Panc1 (cell line): ENCODE data around the gene OR2H2. TPM values are rescaled to one million over a fixed set of nuclear protein-coding genes. Genes with fewer than 3 reads are reported as not detected.

Source experiments
- ATAC-seq: fragments of 200-7000 bp; cut with Tn5 transposase; 2 replicates; pipeline ENCODE4 v1.9.1; 2020; ENCODE audit warnings: mild to moderate bottlenecking, moderate library complexity
- BruUV-seq: library from RNA; stranded (reverse); fragments of 400-500 nt; replicated peaks from 2 replicates; lab custom pipeline; 2021; lab: Mats Ljungman, UMichigan
- CTCF ChIA-PET: fragments of 300-600 bp; sonication (Branson Sonifier 250); formaldehyde crosslinking; loops from one replicate; lab custom pipeline; 2022; ENCODE audit warnings: antibody characterized with exemption; lab: Charles Lee
- POLR2A ChIA-PET: fragments of 300-600 bp; sonication (Branson Sonifier 250); formaldehyde crosslinking; loops from one replicate; lab custom pipeline; 2022; ENCODE audit warnings: antibody characterized with exemption; lab: Charles Lee
- DNase-seq: peaks from one replicate; pipeline ENCODE4 v3.0.0-alpha.2; 2010; ENCODE audit warnings: low read depth, low spot score
- H3K27ac ChIP-seq: 2 replicates; pipeline ENCODE4 v1.5.1; 2011; ENCODE audit warnings: mild to moderate bottlenecking, low read length, inconsistent platforms
- H3K27me3 ChIP-seq: fragments of 200-500 bp; sonication (Bioruptor generic); 2 replicates; pipeline ENCODE4 v1.6.0; 2014; ENCODE audit warnings: low read length, inconsistent platforms; ENCODE audit not compliant: control insufficient read depth, insufficient read depth
- H3K36me3 ChIP-seq: fragments of 200-500 bp; sonication (Bioruptor generic); 2 replicates; pipeline ENCODE4 v1.5.1; 2014; ENCODE audit warnings: inconsistent platforms, mild to moderate bottlenecking, low read length, moderate library complexity; ENCODE audit not compliant: control insufficient read depth, insufficient read depth
- H3K4me1 ChIP-seq: 2 replicates; pipeline ENCODE4 v1.5.1; 2011; ENCODE audit warnings: inconsistent platforms, mild to moderate bottlenecking, low read length, moderate library complexity; ENCODE audit not compliant: control insufficient read depth, insufficient read depth
- H3K4me3 ChIP-seq, 2 experiments: 2 replicates each; pipeline ENCODE4 v1.5.1; 2011 to 2012; ENCODE audit warnings: low read depth in 2 of 2, low read length in 2 of 2, mild to moderate bottlenecking in 2 of 2, inconsistent platforms in 1 of 2, moderate library complexity in 1 of 2
- H3K9me3 ChIP-seq: fragments of 200-500 bp; sonication (Bioruptor generic); 2 replicates; pipeline ENCODE4 v1.5.1; 2014; ENCODE audit warnings: low read depth, mild to moderate bottlenecking, inconsistent platforms, low read length, moderate library complexity; ENCODE audit not compliant: control insufficient read depth, insufficient read depth
- CTCF ChIP-seq: fragments of 450-650 bp; IDR thresholded peaks from 2 replicates; pipeline ENCODE4 v1.5.1; 2017; ENCODE audit warnings: mild to moderate bottlenecking
- POLR2AphosphoS5 ChIP-seq: IDR thresholded peaks from 2 replicates; pipeline ENCODE4 v1.6.1; 2012; ENCODE audit warnings: mild to moderate bottlenecking, low read depth, low read length, moderate library complexity
- REST ChIP-seq, 2 experiments: IDR thresholded peaks; 2 replicates each; pipeline ENCODE4 v1.6.1; 2011 to 2012; ENCODE audit warnings: low read depth in 2 of 2, control low read depth in 1 of 2, low read length in 1 of 2, mild to moderate bottlenecking in 1 of 2, moderate library complexity in 1 of 2; ENCODE audit not compliant: insufficient read depth in 1 of 2
- SIN3A ChIP-seq: IDR thresholded peaks from 2 replicates; pipeline ENCODE4 v1.6.1; 2012; ENCODE audit warnings: low read depth, mild to moderate bottlenecking, low read length, moderate library complexity, borderline replicate concordance; ENCODE audit not compliant: insufficient read depth
- TCF7L2 ChIP-seq: IDR thresholded peaks from 2 replicates; pipeline ENCODE4 v1.6.1; 2011; ENCODE audit warnings: mild to moderate bottlenecking, low read depth, low read length, inconsistent platforms
- in situ Hi-C: cut with HindIII; loops from 2 replicates; pipeline ENCODE4 v1.10.0; 2016; ENCODE audit warnings: low sequenced_read_pairs, low pct_unique_long_range_greater_than_20kb
- intact Hi-C: fragments of 100-400 bp; cut with micrococcal nuclease; formaldehyde crosslinking; loops from one replicate; pipeline ENCODE4 v1.10.0; 2022; ENCODE audit not compliant: unreplicated experiment
- total RNA-seq: library from RNA; stranded (reverse); gene quantifications from one replicate; pipeline ENCODE4 v1.2.1, GENCODE V29; 2021; ENCODE audit not compliant: unreplicated experiment

The OR2H2 gene
- total RNA-seq, 1 experiment from 2014 or later, result not detected

- ChIA-PET CTCF (no interaction called here), POLR2A (interaction anchor here (0.6 kb wide), 1 partner anchor 28 kb away, joined by 3 read pairs; no protein-coding TSS in a partner anchor)
- ATAC-seq (no peak), DNase-seq (no peak)
- Histone ChIP-seq H3K27me3 (peaks cover 6% of the 10 kb centered on the region; the same call in 1 of the 2 replicates), H3K9me3 (no peaks in the 10 kb centered on the region), H3K4me1 (no peaks in the 10 kb centered on the region), H3K27ac (no peak overlapping the region), H3K36me3 (no peaks in the 10 kb centered on the region), H3K4me3 (no peak overlapping the region)
- intact Hi-C loops (no loop called here), in situ Hi-C loops (no loop called here)
- TF ChIP-seq CTCF (no peak), TCF7L2 (no peak), REST (IDR thresholded peaks at IDR 0.05; ENCODE audit: insufficient read depth in 1 of 2, low read depth in 2 of 2, low read length in 1 of 2) (no peak), POLR2AphosphoS5 (no peak), SIN3A (no peak)
- BruUV-seq, result no TSS peak
Measured at GRCh38 chr6:29624520-29624961, 39.6 kb downstream of the OR2H2 start.

- no peaks in the 10 kb centered on the region for H3K4me1 ChIP-seq
- DNase-seq (no peak), ATAC-seq (no peak)
- H3K36me3 ChIP-seq, result no peaks in the 10 kb centered on the region
- ChIA-PET POLR2A (no interaction called here), CTCF (no interaction called here)
- no TSS peak for BruUV-seq
- in situ Hi-C loops (no loop called here), intact Hi-C loops (no loop called here)
- H3K9me3 ChIP-seq, result no peaks in the 10 kb centered on the region
- H3K27ac ChIP-seq, result no peak overlapping the region
- no peak for TF ChIP-seq POLR2AphosphoS5
- no peak for TF ChIP-seq TCF7L2
- TF ChIP-seq CTCF, result no peak
- no peak for TF ChIP-seq SIN3A
- TF ChIP-seq REST (IDR thresholded peaks at IDR 0.05; ENCODE audit: insufficient read depth in 1 of 2, low read depth in 2 of 2, low read length in 1 of 2), result no peak
- H3K27me3 ChIP-seq, result peaks cover 9% of the 10 kb centered on the region; the same call in 1 of the 2 replicates
- no peak overlapping the region for H3K4me3 ChIP-seq
Measured at GRCh38 chr6:29625337-29625930, 40.5 kb downstream of the OR2H2 start.
